ENCODE measurements around the gene MACROD2.

- TF ChIP-seq EZH2 (IDR thresholded peaks at IDR 0.05; ENCODE audit: low read length), result no peak
- TF ChIP-seq, protein P1, sequence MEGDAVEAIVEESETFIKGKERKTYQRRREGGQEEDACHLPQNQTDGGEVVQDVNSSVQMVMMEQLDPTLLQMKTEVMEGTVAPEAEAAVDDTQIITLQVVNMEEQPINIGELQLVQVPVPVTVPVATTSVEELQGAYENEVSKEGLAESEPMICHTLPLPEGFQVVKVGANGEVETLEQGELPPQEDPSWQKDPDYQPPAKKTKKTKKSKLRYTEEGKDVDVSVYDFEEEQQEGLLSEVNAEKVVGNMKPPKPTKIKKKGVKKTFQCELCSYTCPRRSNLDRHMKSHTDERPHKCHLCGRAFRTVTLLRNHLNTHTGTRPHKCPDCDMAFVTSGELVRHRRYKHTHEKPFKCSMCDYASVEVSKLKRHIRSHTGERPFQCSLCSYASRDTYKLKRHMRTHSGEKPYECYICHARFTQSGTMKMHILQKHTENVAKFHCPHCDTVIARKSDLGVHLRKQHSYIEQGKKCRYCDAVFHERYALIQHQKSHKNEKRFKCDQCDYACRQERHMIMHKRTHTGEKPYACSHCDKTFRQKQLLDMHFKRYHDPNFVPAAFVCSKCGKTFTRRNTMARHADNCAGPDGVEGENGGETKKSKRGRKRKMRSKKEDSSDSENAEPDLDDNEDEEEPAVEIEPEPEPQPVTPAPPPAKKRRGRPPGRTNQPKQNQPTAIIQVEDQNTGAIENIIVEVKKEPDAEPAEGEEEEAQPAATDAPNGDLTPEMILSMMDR (optimal IDR thresholded peaks at IDR 0.05 in 1 of 3, IDR thresholded peaks at IDR 0.05 in 1 of 3, conservative IDR thresholded peaks at IDR 0.05 in 1 of 3; ENCODE audit: extremely low read depth in 1 of 3, insufficient read depth in 2 of 3, low read length in 3 of 3), result no peak
These were observed 924.3 kb downstream of the MACROD2 start for GRCh38 chr20:14919501-14920081.
